GM12878 (cell line): ENCODE results near the gene GABBR2. TPM values are rescaled to one million over a fixed set of nuclear protein-coding genes. Genes with fewer than 3 reads are reported as not detected.

ENCODE experiments used
- ATAC-seq: fragments of 200-7000 bp; cut with Tn5 transposase; 3 replicates; pipeline ENCODE4 v1.9.1; 2020; ENCODE audit warnings: mild to moderate bottlenecking, moderate library complexity
- BruUV-seq: library from RNA; stranded (reverse); fragments of 400-500 nt; replicated peaks from 2 replicates; lab custom pipeline; 2021; lab: Mats Ljungman, UMichigan
- CTCF ChIA-PET: fragments of 300-600 bp; sonication (Branson Sonifier 250); formaldehyde crosslinking; extraction: SDS; loops from one replicate; lab custom pipeline; 2021; ENCODE audit warnings: inconsistent platforms; lab: Yijun Ruan, JAX
- POLR2A ChIA-PET: fragments of 350-600 bp; formaldehyde crosslinking; extraction: SDS; loops from one replicate; lab custom pipeline; 2021; ENCODE audit warnings: inconsistent platforms; lab: Charles Lee
- RAD21 ChIA-PET: fragments of 300-600 bp; sonication (Branson Sonifier 250); formaldehyde crosslinking; loops from one replicate; lab custom pipeline; 2023; ENCODE audit warnings: antibody characterized with exemption; ENCODE audit not compliant: unreplicated experiment; lab: Charles Lee
- SMC1A ChIA-PET: fragments of 300-600 bp; sonication (Branson Sonifier 250); formaldehyde crosslinking; loops from one replicate; lab custom pipeline; 2023; ENCODE audit not compliant: unreplicated experiment, uncharacterized antibody; lab: Charles Lee
- DNase-seq: peaks from one replicate; pipeline ENCODE4 v3.0.0-alpha.2; 2011; ENCODE audit warnings: low read depth, low spot score
- FAIRE-seq: peaks from 3 replicates; lab custom pipeline; 2011; peaks lifted over from hg19 to GRCh38; lab: Jason Lieb, UNC
- H2AFZ ChIP-seq: 2 replicates; pipeline ENCODE4 v1.6.0; 2011; ENCODE audit warnings: low read depth, low read length, control low read depth; ENCODE audit not compliant: control insufficient read depth
- H3K27ac ChIP-seq: 2 replicates; pipeline ENCODE4 v1.5.1; 2011; ENCODE audit warnings: control low read depth; ENCODE audit not compliant: control insufficient read depth, insufficient read depth
- H3K27me3 ChIP-seq, 2 experiments: replicated peaks in 1 of 2; 2 replicates each; pipeline versions ENCODE4 v1.6.0 to v1.6.1; 2011; ENCODE audit warnings: low read length in 1 of 2; ENCODE audit not compliant: control insufficient read depth in 2 of 2, insufficient read depth in 2 of 2
- H3K36me3 ChIP-seq, 2 experiments: 2 replicates each; pipeline ENCODE4 v1.5.1; 2011; ENCODE audit warnings: low read length in 1 of 2; ENCODE audit not compliant: control insufficient read depth in 2 of 2, insufficient read depth in 2 of 2
- H3K4me1 ChIP-seq: 2 replicates; pipeline ENCODE4 v1.6.1; 2011; ENCODE audit warnings: mild to moderate bottlenecking, low read length, moderate library complexity, mixed read lengths; ENCODE audit not compliant: control insufficient read depth, insufficient read depth
- H3K4me2 ChIP-seq: 2 replicates; pipeline ENCODE4 v1.6.0; 2011; ENCODE audit warnings: control low read depth; ENCODE audit not compliant: control insufficient read depth, insufficient read depth
- H3K4me3 ChIP-seq: fragments of 200-600 bp; sonication (generic); 2 replicates; pipeline ENCODE4 v1.5.1; 2016
- H3K79me2 ChIP-seq: 2 replicates; pipeline ENCODE4 v1.6.0; 2011; ENCODE audit warnings: low read length; ENCODE audit not compliant: control insufficient read depth, insufficient read depth
- H3K9ac ChIP-seq: 2 replicates; pipeline ENCODE4 v1.8.0; 2011; ENCODE audit warnings: low read length, control low read depth, mixed read lengths; ENCODE audit not compliant: control insufficient read depth, insufficient read depth
- H3K9me3 ChIP-seq: replicated peaks from 3 replicates; pipeline ENCODE4 v1.5.1; 2011; ENCODE audit warnings: mild to moderate bottlenecking, low read length; ENCODE audit not compliant: control insufficient read depth, insufficient read depth
- H4K20me1 ChIP-seq: 2 replicates; pipeline ENCODE4 v1.6.0; 2011; ENCODE audit not compliant: control insufficient read depth, insufficient read depth
- CHD1 ChIP-seq: IDR thresholded peaks from 2 replicates; pipeline ENCODE4 v1.6.1; 2012; ENCODE audit warnings: low read depth, low read length, improper control_type of control experiment
- DPF2 ChIP-seq: fragments of 450-650 bp; IDR thresholded peaks from 2 replicates; pipeline ENCODE4 v1.6.1; 2017; ENCODE audit warnings: mild to moderate bottlenecking
- GABPA ChIP-seq: IDR thresholded peaks from 2 replicates; pipeline ENCODE4 v1.6.1; 2014; ENCODE audit warnings: antibody characterized with exemption, low read depth, mild to moderate bottlenecking, inconsistent platforms
- HCFC1 ChIP-seq: fragments of 150-350 bp; IDR thresholded peaks from 2 replicates; pipeline ENCODE4 v1.6.1; 2014; ENCODE audit warnings: low read length
- MYB ChIP-seq: fragments of 150-350 bp; IDR thresholded peaks from 2 replicates; pipeline ENCODE4 v1.6.1; 2014; ENCODE audit warnings: mild to moderate bottlenecking, low read depth, low read length, borderline replicate concordance
- SREBF2 ChIP-seq: IDR thresholded peaks from 2 replicates; pipeline ENCODE4 v1.6.1; 2012; ENCODE audit warnings: mild to moderate bottlenecking, low read length
- TARDBP ChIP-seq: IDR thresholded peaks from 2 replicates; pipeline ENCODE4 v1.6.1; 2016; ENCODE audit warnings: borderline replicate concordance
- TCF12 ChIP-seq: IDR thresholded peaks from 2 replicates; pipeline ENCODE4 v1.6.1; 2011; ENCODE audit warnings: low read depth, mild to moderate bottlenecking, low read length
- TCF3 ChIP-seq: IDR thresholded peaks from 2 replicates; pipeline ENCODE4 v1.6.1; 2012; ENCODE audit warnings: low read depth, mild to moderate bottlenecking, low read length, borderline replicate concordance; ENCODE audit not compliant: insufficient read depth
- ZNF622 ChIP-seq: fragments of 450-650 bp; IDR thresholded peaks from 2 replicates; pipeline ENCODE4 v1.6.1; 2017; ENCODE audit warnings: mild to moderate bottlenecking, inconsistent platforms
- WGBS: methylation state at CpG from one replicate; pipeline ENCODE4 v1.1.6; 2016; ENCODE audit warnings: low lambda C conversion rate; ENCODE audit not compliant: insufficient replicate concordance, insufficient coverage; ENCODE audit errors: missing lambda C conversion rate; 5-methylcytosine and 5-hydroxymethylcytosine counted together
- in situ Hi-C: fragments of 300-500 bp; cut with MboI; formaldehyde crosslinking; loops from 9 replicates; pipeline ENCODE4 v1.14.3; 2018; ENCODE audit warnings: mixed read lengths
- intact Hi-C: fragments of 100-400 bp; cut with micrococcal nuclease; formaldehyde crosslinking; loops from one replicate; pipeline ENCODE4 v1.14.2; 2022; ENCODE audit not compliant: unreplicated experiment
- polyA plus RNA-seq, 11 experiments: library from polyadenylated mRNA; depleted of rRNA in 4 of 11; unstranded in 6 of 11; stranded (reverse) in 5 of 11; fragments of >200 nt; fragmentation: Nextera tagmentation in 4 of 11; fragmentation: Illumina TruSeq in 1 of 11; extraction: Ambion mirVana in 4 of 11; extraction: Trizol in 1 of 11; gene quantifications; 1 replicate in 1 of 11; 2 replicates in 10 of 11; pipeline versions ENCODE4 v1.2.1 to v1.2.3, GENCODE V29; 2011 to 2016; ENCODE audit warnings: inconsistent platforms in 2 of 11, missing spikeins in 2 of 11, low read depth in 1 of 11
- total RNA-seq, 4 experiments: library from RNA; depleted of rRNA in 3 of 4; stranded (reverse); fragments of >200 nt in 3 of 4; fragmentation: Illumina TruSeq in 1 of 4; extraction: Trizol in 1 of 4; gene quantifications; 2 replicates each; pipeline versions ENCODE4 v1.2.1 to v1.2.3, GENCODE V29; 2013 to 2021
- TF ChIP-seq, protein P1 (sequence below): fragments of 450-650 bp; IDR thresholded peaks from 2 replicates; pipeline ENCODE4 v1.6.1; 2017; ENCODE audit warnings: mild to moderate bottlenecking, moderate library complexity
- TF ChIP-seq, protein P2 (sequence below): fragments of 450-650 bp; IDR thresholded peaks from 2 replicates; pipeline ENCODE4 v1.6.1; 2016; ENCODE audit warnings: mild to moderate bottlenecking
- TF ChIP-seq, protein P3 (sequence below): fragments of 450-650 bp; IDR thresholded peaks from 2 replicates; pipeline ENCODE4 v1.6.1; 2018; ENCODE audit warnings: mild to moderate bottlenecking, low read depth, moderate library complexity; ENCODE audit not compliant: partially characterized antibody

Gene GABBR2
- total and polyA plus RNA-seq, 10 of the 15 experiments (the other 5 are each of a cell fraction or from before 2014, with no cell fraction given): 0.02 to 2.2 (median 0.06) TPM; not detected in 2

DNA sequence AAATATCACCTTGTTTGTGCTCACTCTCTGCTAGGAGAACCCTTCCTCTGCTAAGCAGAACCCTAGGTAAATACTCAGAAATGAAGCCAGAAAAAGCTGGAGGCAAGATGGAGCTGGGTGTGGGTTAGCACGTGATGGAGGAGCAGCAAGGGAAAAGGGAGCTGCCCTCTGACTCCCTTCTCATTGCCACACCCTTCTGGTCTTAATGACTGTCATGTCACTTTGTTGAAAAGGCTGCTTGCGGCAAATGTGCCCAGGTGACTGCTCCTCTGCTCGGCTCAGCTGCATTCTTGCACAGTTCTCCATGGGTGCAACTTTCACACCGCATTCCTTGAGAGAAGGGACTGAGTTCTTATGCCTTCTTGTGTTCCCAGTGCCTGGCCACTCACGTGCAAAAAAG is 416.9 kb downstream of the GABBR2 start (continued):
- TF ChIP-seq, protein P1, sequence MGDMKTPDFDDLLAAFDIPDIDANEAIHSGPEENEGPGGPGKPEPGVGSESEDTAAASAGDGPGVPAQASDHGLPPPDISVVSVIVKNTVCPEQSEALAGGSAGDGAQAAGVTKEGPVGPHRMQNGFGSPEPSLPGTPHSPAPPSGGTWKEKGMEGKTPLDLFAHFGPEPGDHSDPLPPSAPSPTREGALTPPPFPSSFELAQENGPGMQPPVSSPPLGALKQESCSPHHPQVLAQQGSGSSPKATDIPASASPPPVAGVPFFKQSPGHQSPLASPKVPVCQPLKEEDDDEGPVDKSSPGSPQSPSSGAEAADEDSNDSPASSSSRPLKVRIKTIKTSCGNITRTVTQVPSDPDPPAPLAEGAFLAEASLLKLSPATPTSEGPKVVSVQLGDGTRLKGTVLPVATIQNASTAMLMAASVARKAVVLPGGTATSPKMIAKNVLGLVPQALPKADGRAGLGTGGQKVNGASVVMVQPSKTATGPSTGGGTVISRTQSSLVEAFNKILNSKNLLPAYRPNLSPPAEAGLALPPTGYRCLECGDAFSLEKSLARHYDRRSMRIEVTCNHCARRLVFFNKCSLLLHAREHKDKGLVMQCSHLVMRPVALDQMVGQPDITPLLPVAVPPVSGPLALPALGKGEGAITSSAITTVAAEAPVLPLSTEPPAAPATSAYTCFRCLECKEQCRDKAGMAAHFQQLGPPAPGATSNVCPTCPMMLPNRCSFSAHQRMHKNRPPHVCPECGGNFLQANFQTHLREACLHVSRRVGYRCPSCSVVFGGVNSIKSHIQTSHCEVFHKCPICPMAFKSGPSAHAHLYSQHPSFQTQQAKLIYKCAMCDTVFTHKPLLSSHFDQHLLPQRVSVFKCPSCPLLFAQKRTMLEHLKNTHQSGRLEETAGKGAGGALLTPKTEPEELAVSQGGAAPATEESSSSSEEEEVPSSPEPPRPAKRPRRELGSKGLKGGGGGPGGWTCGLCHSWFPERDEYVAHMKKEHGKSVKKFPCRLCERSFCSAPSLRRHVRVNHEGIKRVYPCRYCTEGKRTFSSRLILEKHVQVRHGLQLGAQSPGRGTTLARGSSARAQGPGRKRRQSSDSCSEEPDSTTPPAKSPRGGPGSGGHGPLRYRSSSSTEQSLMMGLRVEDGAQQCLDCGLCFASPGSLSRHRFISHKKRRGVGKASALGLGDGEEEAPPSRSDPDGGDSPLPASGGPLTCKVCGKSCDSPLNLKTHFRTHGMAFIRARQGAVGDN: no peak
- TF ChIP-seq CHD1: no peak
- TF ChIP-seq GABPA: no peak
- TF ChIP-seq TARDBP: no peak
- TF ChIP-seq, protein P2, sequence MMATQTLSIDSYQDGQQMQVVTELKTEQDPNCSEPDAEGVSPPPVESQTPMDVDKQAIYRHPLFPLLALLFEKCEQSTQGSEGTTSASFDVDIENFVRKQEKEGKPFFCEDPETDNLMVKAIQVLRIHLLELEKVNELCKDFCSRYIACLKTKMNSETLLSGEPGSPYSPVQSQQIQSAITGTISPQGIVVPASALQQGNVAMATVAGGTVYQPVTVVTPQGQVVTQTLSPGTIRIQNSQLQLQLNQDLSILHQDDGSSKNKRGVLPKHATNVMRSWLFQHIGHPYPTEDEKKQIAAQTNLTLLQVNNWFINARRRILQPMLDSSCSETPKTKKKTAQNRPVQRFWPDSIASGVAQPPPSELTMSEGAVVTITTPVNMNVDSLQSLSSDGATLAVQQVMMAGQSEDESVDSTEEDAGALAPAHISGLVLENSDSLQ: no peak
- no peak for TF ChIP-seq DPF2
- no peak for TF ChIP-seq TCF12

DNA sequence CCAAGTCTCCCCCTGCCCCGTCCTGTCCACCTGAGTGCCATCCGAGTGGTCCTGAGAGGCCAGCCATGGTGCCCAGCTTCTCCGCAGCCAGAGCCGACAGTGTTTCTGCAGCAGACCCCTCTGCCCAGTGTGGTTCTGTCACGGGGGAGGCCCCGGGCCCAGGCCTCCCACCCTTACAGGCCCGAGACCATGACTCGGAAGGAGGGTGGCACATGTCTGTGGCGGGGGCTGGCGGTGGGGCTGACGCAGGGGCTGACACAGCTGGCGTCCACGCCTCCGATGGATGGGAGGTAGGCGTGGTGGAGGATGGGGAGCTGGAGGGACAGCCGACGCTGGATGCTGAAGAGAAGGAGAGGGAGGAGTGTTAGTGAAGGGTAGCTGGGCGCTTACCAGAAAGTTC is 418.3 kb downstream of the GABBR2 start:
- ChIA-PET RAD21 (no interaction called here), CTCF (interaction anchor here (0.6 kb wide), 1 partner anchor 34 kb away, joined by 3 read pairs; no protein-coding TSS in a partner anchor), SMC1A (interaction anchor here (0.7 kb wide), 1 partner anchor 12 kb away, joined by 3 read pairs; no protein-coding TSS in a partner anchor), POLR2A (no interaction called here)
- TF ChIP-seq SREBF2 (no peak), HCFC1 (no peak), TCF3 (no peak), MYB (no peak), ZNF622 (no peak)
- TF ChIP-seq, protein P3, sequence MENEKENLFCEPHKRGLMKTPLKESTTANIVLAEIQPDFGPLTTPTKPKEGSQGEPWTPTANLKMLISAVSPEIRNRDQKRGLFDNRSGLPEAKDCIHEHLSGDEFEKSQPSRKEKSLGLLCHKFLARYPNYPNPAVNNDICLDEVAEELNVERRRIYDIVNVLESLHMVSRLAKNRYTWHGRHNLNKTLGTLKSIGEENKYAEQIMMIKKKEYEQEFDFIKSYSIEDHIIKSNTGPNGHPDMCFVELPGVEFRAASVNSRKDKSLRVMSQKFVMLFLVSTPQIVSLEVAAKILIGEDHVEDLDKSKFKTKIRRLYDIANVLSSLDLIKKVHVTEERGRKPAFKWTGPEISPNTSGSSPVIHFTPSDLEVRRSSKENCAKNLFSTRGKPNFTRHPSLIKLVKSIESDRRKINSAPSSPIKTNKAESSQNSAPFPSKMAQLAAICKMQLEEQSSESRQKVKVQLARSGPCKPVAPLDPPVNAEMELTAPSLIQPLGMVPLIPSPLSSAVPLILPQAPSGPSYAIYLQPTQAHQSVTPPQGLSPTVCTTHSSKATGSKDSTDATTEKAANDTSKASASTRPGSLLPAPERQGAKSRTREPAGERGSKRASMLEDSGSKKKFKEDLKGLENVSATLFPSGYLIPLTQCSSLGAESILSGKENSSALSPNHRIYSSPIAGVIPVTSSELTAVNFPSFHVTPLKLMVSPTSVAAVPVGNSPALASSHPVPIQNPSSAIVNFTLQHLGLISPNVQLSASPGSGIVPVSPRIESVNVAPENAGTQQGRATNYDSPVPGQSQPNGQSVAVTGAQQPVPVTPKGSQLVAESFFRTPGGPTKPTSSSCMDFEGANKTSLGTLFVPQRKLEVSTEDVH: no peak
- Histone ChIP-seq H3K27ac (no peak overlapping the region), H2AFZ (no peak overlapping the region), H3K36me3 (no peaks in the 10 kb centered on the region), H3K4me1 (no peaks in the 10 kb centered on the region), H3K27me3 (peaks cover 0 to 1% of the 10 kb centered on the region in 2 experiments; a peak in 2 of 4 replicates), H3K4me2 (no peak overlapping the region), H3K4me3 (no peak overlapping the region), H4K20me1 (no peaks in the 10 kb centered on the region), H3K9me3 (no peaks in the 10 kb centered on the region), H3K9ac (no peak overlapping the region), H3K79me2 (no peaks in the 10 kb centered on the region)
- BruUV-seq: no TSS peak
- in situ Hi-C loops: no loop called here
- no peak for ATAC-seq
- no peak for FAIRE-seq
- WGBS: 44% methylated on average over 13 of the region's 18 CpGs
- DNase-seq: no peak
- intact Hi-C loops: no loop called here
